IMR-90 (cell line): ENCODE data around the gene CACNA2D3. TPM values are rescaled to one million over a fixed set of nuclear protein-coding genes. Genes with fewer than 3 reads are reported as not detected.

ENCODE experiments used
- ATAC-seq: fragments of 200-7000 bp; cut with Tn5 transposase; 2 replicates; pipeline ENCODE4 v1.9.1; 2020; ENCODE audit warnings: low read depth, mild to moderate bottlenecking, moderate library complexity
- BruUV-seq: library from RNA; stranded (reverse); fragments of 400-500 nt; replicated peaks from 2 replicates; lab custom pipeline; 2021; lab: Mats Ljungman, UMichigan
- CTCF ChIA-PET: fragments of 300-600 bp; formaldehyde crosslinking; extraction: SDS; loops from one replicate; lab custom pipeline; 2021; ENCODE audit warnings: antibody characterized with exemption; lab: Yijun Ruan, JAX
- POLR2A ChIA-PET: fragments of 300-600 bp; sonication (Branson Sonifier 250); formaldehyde crosslinking; loops from one replicate; lab custom pipeline; 2022; ENCODE audit warnings: antibody characterized with exemption; ENCODE audit not compliant: unreplicated experiment; lab: Charles Lee
- DNase-seq: peaks from one replicate; pipeline ENCODE4 v3.0.0; 2013
- H2AFZ ChIP-seq: replicated peaks from 2 replicates; pipeline ENCODE3; 2013; ENCODE audit warnings: low read length, mild to moderate bottlenecking; ENCODE audit not compliant: poor library complexity
- H2AK5ac ChIP-seq: 2 replicates; pipeline ENCODE4 v1.6.1; 2013; ENCODE audit warnings: low read depth, low read length, inconsistent platforms
- H2AK9ac ChIP-seq: replicated peaks from 2 replicates; pipeline ENCODE3; 2013; ENCODE audit warnings: mild to moderate bottlenecking, low read depth, low read length, moderate library complexity; ENCODE audit not compliant: poor library complexity
- H2BK120ac ChIP-seq: 2 replicates; pipeline ENCODE4 v1.6.1; 2013; ENCODE audit warnings: low read depth, low read length, inconsistent platforms
- H2BK15ac ChIP-seq: 3 replicates; pipeline ENCODE4 v1.6.1; 2013; ENCODE audit warnings: low read depth, low read length, inconsistent platforms
- H2BK20ac ChIP-seq: 2 replicates; pipeline ENCODE4 v1.6.1; 2013; ENCODE audit warnings: low read depth, mild to moderate bottlenecking, inconsistent platforms, low read length, moderate library complexity
- H2BK5ac ChIP-seq: 2 replicates; pipeline ENCODE4 v1.6.1; 2013; ENCODE audit warnings: mild to moderate bottlenecking, low read depth, low read length, inconsistent platforms; ENCODE audit not compliant: poor library complexity, severe bottlenecking
- H3K14ac ChIP-seq: replicated peaks from 2 replicates; pipeline ENCODE4 v1.6.1; 2013; ENCODE audit warnings: low read depth, low read length, inconsistent platforms
- H3K18ac ChIP-seq: 2 replicates; pipeline ENCODE4 v1.6.1; 2013; ENCODE audit warnings: low read depth, low read length, control low read depth
- H3K23ac ChIP-seq: 2 replicates; pipeline ENCODE4 v1.6.1; 2013; ENCODE audit warnings: low read depth, low read length, inconsistent platforms
- H3K27ac ChIP-seq: 2 replicates; pipeline ENCODE4 v1.5.1; 2013; ENCODE audit warnings: mild to moderate bottlenecking, control low read depth, low read length; ENCODE audit not compliant: insufficient read depth
- H3K27me3 ChIP-seq: 2 replicates; pipeline ENCODE4 v1.6.1; 2013; ENCODE audit warnings: low read length; ENCODE audit not compliant: control insufficient read depth, insufficient read depth
- H3K36me3 ChIP-seq: 2 replicates; pipeline ENCODE4 v1.6.1; 2013; ENCODE audit warnings: low read length, mixed read lengths; ENCODE audit not compliant: control insufficient read depth, insufficient read depth
- H3K4ac ChIP-seq: 2 replicates; pipeline ENCODE4 v1.6.1; 2013; ENCODE audit warnings: low read depth, low read length, inconsistent platforms
- H3K4me1 ChIP-seq: 2 replicates; pipeline ENCODE4 v1.6.1; 2013; ENCODE audit warnings: low read length, mixed read lengths; ENCODE audit not compliant: control insufficient read depth, insufficient read depth
- H3K4me2 ChIP-seq: 2 replicates; pipeline ENCODE4 v1.6.1; 2013; ENCODE audit warnings: low read depth, mild to moderate bottlenecking, control low read depth, low read length, moderate library complexity
- H3K4me3 ChIP-seq: 2 replicates; pipeline ENCODE4 v1.5.1; 2013; ENCODE audit warnings: low read depth, mild to moderate bottlenecking, control low read depth, low read length, moderate library complexity; ENCODE audit not compliant: insufficient read depth
- H3K56ac ChIP-seq: 2 replicates; pipeline ENCODE4 v1.6.1; 2013; ENCODE audit warnings: low read length, inconsistent platforms; ENCODE audit not compliant: insufficient read depth; ENCODE audit errors: extremely low read depth
- H3K79me1 ChIP-seq, 2 experiments: 2 replicates each; pipeline ENCODE4 v1.6.1; 2013; ENCODE audit warnings: low read length in 2 of 2, inconsistent platforms in 1 of 2, low read depth in 1 of 2
- H3K9ac ChIP-seq: 2 replicates; pipeline ENCODE4 v1.6.1; 2013; ENCODE audit warnings: low read depth, low read length, control low read depth
- H3K9me1 ChIP-seq: 2 replicates; pipeline ENCODE4 v1.6.1; 2013; ENCODE audit warnings: low read length, inconsistent platforms; ENCODE audit not compliant: insufficient read depth
- H3K9me3 ChIP-seq: 2 replicates; pipeline ENCODE4 v1.6.1; 2013; ENCODE audit warnings: low read length; ENCODE audit not compliant: control insufficient read depth, insufficient read depth
- H4K20me1 ChIP-seq: 2 replicates; pipeline ENCODE4 v1.6.1; 2013; ENCODE audit warnings: low read length, inconsistent platforms; ENCODE audit not compliant: insufficient read depth
- H4K5ac ChIP-seq: 2 replicates; pipeline ENCODE4 v1.6.1; 2013; ENCODE audit warnings: mild to moderate bottlenecking, low read depth, low read length, control low read depth
- H4K8ac ChIP-seq, 2 experiments: 2 replicates each; pipeline ENCODE4 v1.6.1; 2013; ENCODE audit warnings: low read depth in 2 of 2, low read length in 2 of 2, control low read depth in 1 of 2, inconsistent platforms in 1 of 2
- H4K91ac ChIP-seq: 2 replicates; pipeline ENCODE4 v1.6.1; 2013; ENCODE audit warnings: low read depth, low read length, inconsistent platforms; ENCODE audit not compliant: insufficient read depth
- ELK1 ChIP-seq: fragments of 150-350 bp; IDR thresholded peaks from 2 replicates; pipeline ENCODE4 v1.6.1; 2016; ENCODE audit warnings: low read depth, mild to moderate bottlenecking, low read length, moderate library complexity, borderline replicate concordance
- POLR2A ChIP-seq: IDR thresholded peaks from 2 replicates; pipeline ENCODE4 v1.6.1; 2012; ENCODE audit warnings: mild to moderate bottlenecking, low read depth, low read length
- WGBS, 2 experiments: methylation state at CpG; one replicate each; pipeline versions ENCODE4 v1.1.5 to v1.1.7; 2013; ENCODE audit warnings: missing lambda C conversion rate in 2 of 2; ENCODE audit not compliant: insufficient read length in 1 of 2; ENCODE audit errors: extremely low coverage in 2 of 2; 5-methylcytosine and 5-hydroxymethylcytosine counted together
- dilution Hi-C: fragments of 300-500 bp; cut with HindIII; formaldehyde crosslinking; loops from one replicate; pipeline ENCODE4 v1.14.3; 2018; ENCODE audit warnings: low sequenced_read_pairs; ENCODE audit not compliant: unreplicated experiment
- in situ Hi-C: fragments of 300-500 bp; cut with MboI; formaldehyde crosslinking; loops from 3 replicates; pipeline ENCODE4 v1.14.3; 2019; ENCODE audit warnings: low sequenced_read_pairs, inconsistent platforms, mixed read lengths
- intact Hi-C: fragments of 100-400 bp; cut with micrococcal nuclease; formaldehyde crosslinking; loops from 2 replicates; pipeline ENCODE4 v1.10.0; 2022
- polyA plus RNA-seq, 3 experiments: library from polyadenylated mRNA; depleted of rRNA; stranded (reverse); fragments of >200 nt; gene quantifications; 2 replicates each; pipeline ENCODE4 v1.2.3, GENCODE V29; 2012; ENCODE audit warnings: low replicate concordance in 1 of 3
- total RNA-seq: library from RNA; depleted of rRNA; stranded (reverse); fragments of >200 nt; gene quantifications from 2 replicates; pipeline ENCODE4 v1.2.3, GENCODE V29; 2012

Gene CACNA2D3
- total and polyA plus RNA-seq, 2 of the 4 experiments (the other 2 are of a cell fraction): 0.36 to 0.41 TPM

GRCh38 chr3:55002416-55002930 lies 880.1 kb downstream of the CACNA2D3 start:
- Histone ChIP-seq H2AK9ac (no peak overlapping the region), H4K5ac (no peak overlapping the region), H4K8ac (no peak overlapping the region), H4K91ac (no peak overlapping the region), H3K9me3 (no peaks in the 10 kb centered on the region), H3K79me1 (no peaks in the 10 kb centered on the region), H3K9ac (no peak overlapping the region), H3K27ac (no peak overlapping the region), H2AK5ac (no peak overlapping the region), H3K4me3 (no peak overlapping the region), H3K18ac (no peak overlapping the region), H2AFZ (no peak overlapping the region), H4K20me1 (no peaks in the 10 kb centered on the region), H3K14ac (no peak overlapping the region), H2BK120ac (no peak overlapping the region), H3K4me1 (peaks cover 6% of the 10 kb centered on the region), H3K23ac (no peak overlapping the region), H3K36me3 (no peaks in the 10 kb centered on the region), H2BK5ac (no peak overlapping the region), H3K4ac (no peak overlapping the region), H3K9me1 (peaks cover 3% of the 10 kb centered on the region; the same call in 1 of the 2 replicates), H3K4me2 (no peak overlapping the region), H3K56ac (no peak overlapping the region), H2BK20ac (no peak overlapping the region), H2BK15ac (no peak overlapping the region), H3K27me3 (no peaks in the 10 kb centered on the region)
- 74% methylated on average over 6 of the region's 9 CpGs; no CpG with 5 or more reads in 1 of the 2 experiments for WGBS, 2 experiments
- in situ Hi-C loops: no loop called here
- no TSS peak for BruUV-seq
- POLR2A ChIA-PET: no interaction called here
- no peak for TF ChIP-seq POLR2A
- TF ChIP-seq ELK1: no peak
- intact Hi-C loops: no loop called here
- dilution Hi-C loops: no loop called here
- CTCF ChIA-PET: no interaction called here
- ATAC-seq (no peak), DNase-seq (no peak)
